GM23338 (cell line): ENCODE measurements around the gene BCAS1.

Experiments used
- CREB1 ChIP-seq: fragments of 250-450 bp; sonication (Bioruptor Pico); IDR thresholded peaks from 2 replicates; pipeline ENCODE4 v1.5.0; 2020; ENCODE audit warnings: low read depth, mild to moderate bottlenecking, moderate library complexity
- CTCF ChIP-seq, 2 experiments: fragments of 200-600 bp in 1 of 2; sonication (generic) in 1 of 2; conservative IDR thresholded peaks; 2 replicates each; pipeline versions ENCODE4 v1.5.1 to v1.6.1; 2016 to 2017; ENCODE audit warnings: antibody characterized with exemption in 2 of 2, low read depth in 2 of 2, mild to moderate bottlenecking in 2 of 2, moderate library complexity in 1 of 2
- EZH2 ChIP-seq: fragments of 200-600 bp; sonication (generic); IDR thresholded peaks from one replicate; pipeline ENCODE4 v1.8.0; 2017; ENCODE audit warnings: antibody characterized with exemption, mild to moderate bottlenecking, low read depth; ENCODE audit not compliant: unreplicated experiment
- EZH2phosphoT487 ChIP-seq: fragments of 200-600 bp; sonication (generic); IDR thresholded peaks from one replicate; pipeline ENCODE4 v1.8.1; 2018; ENCODE audit warnings: antibody characterized with exemption; ENCODE audit not compliant: unreplicated experiment
- POLR2AphosphoS5 ChIP-seq: IDR thresholded peaks from 2 replicates; pipeline ENCODE4 v1.6.1; 2016; ENCODE audit warnings: antibody characterized with exemption, low read depth
- REST ChIP-seq: IDR thresholded peaks from one replicate; pipeline ENCODE4 v1.6.1; 2018; ENCODE audit warnings: antibody characterized with exemption; ENCODE audit not compliant: unreplicated experiment

- no peak for TF ChIP-seq POLR2AphosphoS5
- TF ChIP-seq CTCF (conservative IDR thresholded peaks at IDR 0.05; ENCODE audit: low read depth in 2 of 2) = no peak
- TF ChIP-seq EZH2phosphoT487 = no peak
- no peak for TF ChIP-seq EZH2
- no peak for TF ChIP-seq CREB1
- TF ChIP-seq REST = no peak
Observed at GRCh38 chr20:54115172-54115854, 44.9 kb upstream of the BCAS1 start.
